SK-N-SH treated with all-trans-retinoic acid at 6 μM for 48 hours (cell line): Measurements from ENCODE around the gene HELZ.

Experiments
- ATAC-seq: fragments of 200-7000 bp; cut with Tn5 transposase; 3 replicates; pipeline ENCODE4 v1.9.1; 2020; ENCODE audit warnings: mild to moderate bottlenecking, moderate library complexity
- ARNTL ChIP-seq: fragments of 450-650 bp; formaldehyde crosslinking; IDR thresholded peaks from 2 replicates; pipeline ENCODE4 v1.5.0; 2020; ENCODE audit warnings: low read depth, mild to moderate bottlenecking, moderate library complexity, borderline replicate concordance
- BACH2 ChIP-seq: fragments of 250-450 bp; sonication (Bioruptor Pico); IDR thresholded peaks from 2 replicates; pipeline ENCODE4 v1.9.0; 2021; ENCODE audit warnings: mild to moderate bottlenecking, borderline replicate concordance
- CREB5 ChIP-seq: fragments of 250-450 bp; sonication (Bioruptor Pico); IDR thresholded peaks from 2 replicates; pipeline ENCODE4 v1.5.1; 2020; ENCODE audit warnings: low read depth, mild to moderate bottlenecking, moderate library complexity
- CSDC2 ChIP-seq: fragments of 250-450 bp; sonication (Bioruptor Pico); IDR thresholded peaks from 2 replicates; pipeline ENCODE4 v1.5.0; 2020; ENCODE audit warnings: mild to moderate bottlenecking, moderate library complexity
- CSRNP3 ChIP-seq: fragments of 250-450 bp; sonication (Bioruptor Pico); IDR thresholded peaks from 2 replicates; pipeline ENCODE4 v1.5.1; 2021; ENCODE audit warnings: mild to moderate bottlenecking, moderate library complexity
- ESRRG ChIP-seq: fragments of 250-450 bp; sonication (Bioruptor Pico); IDR thresholded peaks from 2 replicates; pipeline ENCODE4 v1.6.1; 2021; ENCODE audit warnings: mild to moderate bottlenecking
- GLIS3 ChIP-seq: fragments of 250-450 bp; sonication (Bioruptor Pico); IDR thresholded peaks from 2 replicates; pipeline ENCODE4 v1.5.0; 2020; ENCODE audit warnings: mild to moderate bottlenecking, moderate library complexity
- ISL1 ChIP-seq: fragments of 250-450 bp; sonication (Bioruptor Pico); IDR thresholded peaks from 2 replicates; pipeline ENCODE4 v2.1.2; 2022; ENCODE audit warnings: mild to moderate bottlenecking, moderate library complexity
- OSR1 ChIP-seq: fragments of 250-450 bp; sonication (Bioruptor Pico); IDR thresholded peaks from 2 replicates; pipeline ENCODE4 v1.8.0; 2022; ENCODE audit warnings: moderate library complexity, mild to moderate bottlenecking, inconsistent platforms
- PATZ1 ChIP-seq: fragments of 250-450 bp; sonication (Bioruptor Pico); IDR thresholded peaks from 2 replicates; pipeline ENCODE4 v1.8.0; 2020; ENCODE audit warnings: mild to moderate bottlenecking, moderate library complexity, borderline replicate concordance
- PPARA ChIP-seq: fragments of 250-450 bp; sonication (Bioruptor Pico); IDR thresholded peaks from 2 replicates; pipeline ENCODE4 v1.5.0; 2020; ENCODE audit warnings: mild to moderate bottlenecking, borderline replicate concordance
- RARB ChIP-seq: fragments of 250-450 bp; sonication (Bioruptor Pico); IDR thresholded peaks from 2 replicates; pipeline ENCODE4 v1.8.0; 2021; ENCODE audit warnings: mild to moderate bottlenecking, moderate library complexity
- SNAI2 ChIP-seq: fragments of 250-450 bp; sonication (Bioruptor Pico); IDR thresholded peaks from 2 replicates; pipeline ENCODE4 v1.5.0; 2020; ENCODE audit warnings: mild to moderate bottlenecking, moderate library complexity
- TOX ChIP-seq: fragments of 250-450 bp; sonication (Bioruptor Pico); IDR thresholded peaks from 2 replicates; pipeline ENCODE4 v1.8.0; 2021; ENCODE audit warnings: mild to moderate bottlenecking, moderate library complexity, borderline replicate concordance
- TSHZ2 ChIP-seq: fragments of 250-450 bp; sonication (Bioruptor Pico); IDR thresholded peaks from 2 replicates; pipeline ENCODE4 v1.5.0; 2020; ENCODE audit warnings: mild to moderate bottlenecking, moderate library complexity
- ZC3H10 ChIP-seq: fragments of 250-450 bp; sonication (Bioruptor Pico); IDR thresholded peaks from 2 replicates; pipeline ENCODE4 v1.5.1; 2021; ENCODE audit warnings: mild to moderate bottlenecking, moderate library complexity
- ZFP3 ChIP-seq: fragments of 250-450 bp; sonication (Bioruptor Pico); IDR thresholded peaks from 2 replicates; pipeline ENCODE4 v1.5.0; 2020; ENCODE audit warnings: mild to moderate bottlenecking, moderate library complexity
- ZFP30 ChIP-seq: fragments of 450-650 bp; formaldehyde crosslinking; IDR thresholded peaks from 2 replicates; pipeline ENCODE4 v1.5.0; 2022; ENCODE audit warnings: mild to moderate bottlenecking, moderate library complexity
- ZNF565 ChIP-seq: fragments of 450-650 bp; formaldehyde crosslinking; conservative IDR thresholded peaks from 2 replicates; pipeline ENCODE4 v1.5.0; 2020; ENCODE audit warnings: low read depth, mild to moderate bottlenecking, moderate library complexity
- ZNF70 ChIP-seq: fragments of 450-650 bp; formaldehyde crosslinking; IDR thresholded peaks from 2 replicates; pipeline ENCODE4 v1.5.0; 2020; ENCODE audit warnings: mild to moderate bottlenecking, moderate library complexity
- ZNF8 ChIP-seq: fragments of 450-650 bp; formaldehyde crosslinking; IDR thresholded peaks from 2 replicates; pipeline ENCODE4 v1.5.0; 2020; ENCODE audit warnings: mild to moderate bottlenecking, moderate library complexity

The HELZ gene

GRCh38 chr17:67174190-67174589 lies 70.8 kb downstream of the HELZ start:
- no peak for ATAC-seq
- TF ChIP-seq BACH2 (CRISPR knock-in tag) (no peak), RARB (CRISPR knock-in tag) (no peak), ZNF565 (CRISPR knock-in tag) (no peak), TOX (no peak), ISL1 (CRISPR knock-in tag) (no peak), ZNF8 (CRISPR knock-in tag) (no peak), PATZ1 (CRISPR knock-in tag) (no peak), TSHZ2 (CRISPR knock-in tag) (no peak), ESRRG (CRISPR knock-in tag) (no peak), CSRNP3 (CRISPR knock-in tag) (no peak), SNAI2 (no peak), PPARA (CRISPR knock-in tag) (no peak), ZFP30 (CRISPR knock-in tag) (no peak), ARNTL (CRISPR knock-in tag) (no peak), CREB5 (no peak), ZNF70 (no peak), ZFP3 (CRISPR knock-in tag) (no peak)

GRCh38 chr17:67171560-67171959 lies 73.4 kb downstream of the HELZ start:
- ATAC-seq, result no peak
- TF ChIP-seq CSRNP3 (CRISPR knock-in tag), result no peak
- no peak for TF ChIP-seq GLIS3 (CRISPR knock-in tag)
- TF ChIP-seq TSHZ2 (CRISPR knock-in tag), result no peak
- no peak for TF ChIP-seq SNAI2
- TF ChIP-seq TOX, result no peak
- TF ChIP-seq BACH2 (CRISPR knock-in tag), result no peak
- TF ChIP-seq ZNF565 (CRISPR knock-in tag), result no peak
- no peak for TF ChIP-seq ZFP3 (CRISPR knock-in tag)
- no peak for TF ChIP-seq ESRRG (CRISPR knock-in tag)
- TF ChIP-seq CSDC2 (CRISPR knock-in tag), result no peak
- TF ChIP-seq PATZ1 (CRISPR knock-in tag), result no peak
- no peak for TF ChIP-seq ZNF70
- no peak for TF ChIP-seq PPARA (CRISPR knock-in tag)
- TF ChIP-seq ARNTL (CRISPR knock-in tag), result no peak
- TF ChIP-seq ZFP30 (CRISPR knock-in tag), result no peak
- no peak for TF ChIP-seq ZC3H10 (CRISPR knock-in tag)
- TF ChIP-seq OSR1 (CRISPR knock-in tag), result no peak
